Measurements from ENCODE around the gene RPS5.
A peak's percentile ranks its signal among the peaks of the same experiment; 100 is the strongest.
"Not testable (repeated sequence)": the region's sequence is repeated elsewhere in the genome, so short reads cannot be mapped to it uniquely, and the experiment has no call there.

RPS5 gene

DNA sequence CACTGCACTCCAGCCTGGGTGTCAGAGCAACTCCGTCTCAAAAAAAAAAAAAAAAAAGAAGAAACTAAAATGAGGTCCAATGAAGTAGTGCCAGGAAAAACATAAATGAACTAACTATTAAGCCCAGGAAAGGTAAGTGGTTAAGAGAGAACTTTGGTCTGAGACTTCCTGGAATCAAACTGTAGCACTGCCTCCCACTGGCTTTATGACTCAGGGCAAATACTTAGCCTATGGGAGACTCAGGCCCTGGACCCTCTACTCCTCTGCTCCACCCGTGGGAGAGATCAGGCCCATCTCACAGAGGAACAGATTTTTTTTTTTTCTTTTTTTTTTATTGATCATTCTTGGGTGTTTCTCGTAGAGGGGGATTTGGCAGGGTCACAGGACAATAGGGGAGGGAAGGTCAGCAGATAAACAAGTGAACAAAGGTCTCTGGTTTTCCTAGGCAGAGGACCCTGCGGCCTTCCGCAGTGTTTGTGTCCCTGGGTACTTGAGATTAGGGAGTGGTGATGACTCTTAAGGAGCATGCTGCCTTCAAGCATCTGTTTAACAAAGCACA is 16.9 kb downstream of the RPS5 start:
- H3K9me3 ChIP-seq (replicated peaks; ENCODE audit: low read length); H3K4me3 ChIP-seq (ENCODE audit: low read length); H3K9ac ChIP-seq (ENCODE audit: low read depth, low read length); H3K27me3 ChIP-seq (ENCODE audit: control insufficient read depth, insufficient read depth, low read length); H3K36me3 ChIP-seq (ENCODE audit: insufficient read depth, low read length); H3K4me2 ChIP-seq (ENCODE audit: low read length): not testable (repeated sequence)
- peaks cover 23% of the 10 kb centered on the region for H3K4me1 ChIP-seq (ENCODE audit: control insufficient read depth, insufficient read depth, low read length)

DNA sequence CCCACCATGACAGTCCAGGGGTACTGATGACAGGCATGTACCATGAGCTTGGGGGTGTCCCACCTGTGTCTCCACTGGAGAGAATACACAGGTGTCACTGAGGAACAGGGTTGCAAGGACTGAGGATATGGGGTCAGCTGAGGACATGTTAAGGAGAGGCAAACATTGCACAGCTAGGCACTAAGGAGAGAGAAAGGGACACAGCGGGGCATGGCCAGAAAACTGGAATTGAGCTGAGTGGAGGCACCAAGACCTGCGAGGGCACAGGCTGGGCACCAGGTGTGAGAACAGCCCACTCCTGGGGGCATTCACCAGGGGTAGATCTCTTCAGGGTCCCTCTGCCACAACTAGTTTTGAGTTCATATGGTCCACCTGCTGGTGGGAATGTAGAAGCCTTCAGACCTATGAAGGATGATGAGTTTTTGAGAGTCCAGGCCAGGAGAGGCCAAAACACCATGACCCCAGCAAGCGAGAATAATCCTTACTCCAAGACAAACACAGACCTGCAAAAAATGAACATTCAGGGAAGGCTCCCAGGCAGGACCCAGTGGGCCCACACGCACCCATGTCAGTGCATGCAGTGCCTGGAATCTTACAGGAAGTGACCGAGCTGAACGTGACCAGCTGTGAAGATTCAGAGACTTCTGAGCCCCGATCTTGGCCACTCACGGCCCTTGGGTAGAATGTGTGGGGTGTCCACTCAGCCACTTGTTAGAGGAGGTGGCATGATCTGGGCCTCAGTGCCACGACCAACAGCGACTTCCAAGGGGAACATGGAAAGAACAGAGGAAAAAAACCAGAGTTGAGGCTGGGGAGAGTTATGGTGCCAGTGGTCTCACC is 20.0 kb downstream of the RPS5 start:
- H3K9ac ChIP-seq (ENCODE audit: low read depth, low read length), result peak overlapping the region; percentile 98

DNA sequence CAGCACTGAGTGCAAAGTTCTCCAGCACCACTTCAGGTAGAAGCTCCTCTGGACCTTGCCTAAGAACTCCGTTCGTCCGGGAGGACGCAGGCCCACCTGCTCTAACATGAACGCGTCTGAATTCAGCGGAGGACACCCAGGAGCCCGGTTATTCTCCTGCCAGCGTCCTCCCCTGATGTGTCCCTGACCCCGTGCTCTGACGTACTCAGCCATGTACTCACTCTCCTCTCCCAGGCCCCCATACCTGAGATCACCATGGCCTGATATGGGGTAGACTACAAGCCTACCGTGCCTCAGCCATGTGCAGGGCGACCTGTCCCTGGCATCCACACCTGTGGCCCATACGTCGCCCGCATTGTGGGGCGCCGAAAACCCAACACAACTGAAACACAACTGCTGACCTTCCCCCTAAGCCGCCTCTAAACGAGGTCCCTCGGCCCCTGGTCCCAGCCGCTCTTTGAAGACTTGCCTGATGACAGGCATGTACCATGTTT is 20.6 kb downstream of the RPS5 start:
- H3K36me3 ChIP-seq (ENCODE audit: insufficient read depth, low read length), result peaks cover 4% of the 10 kb centered on the region
- peak overlapping the region; percentile 98 for H3K9ac ChIP-seq (ENCODE audit: low read depth, low read length)
- H3K9me3 ChIP-seq (replicated peaks; ENCODE audit: low read length), result no peaks in the 10 kb centered on the region
- H3K27me3 ChIP-seq (ENCODE audit: control insufficient read depth, insufficient read depth, low read length), result no peaks in the 10 kb centered on the region
- H3K4me3 ChIP-seq (ENCODE audit: low read length), result peak overlapping the region; percentile 100
- H3K4me2 ChIP-seq (ENCODE audit: low read length), result peak overlapping the region; percentile 97
- H3K4me1 ChIP-seq (ENCODE audit: control insufficient read depth, insufficient read depth, low read length), result peaks cover 18% of the 10 kb centered on the region

More for the DNA sequence above, 20.0 kb downstream of the RPS5 start:
- peak overlapping the region; percentile 100 for H3K4me3 ChIP-seq (ENCODE audit: low read length)
- H3K4me1 ChIP-seq (ENCODE audit: control insufficient read depth, insufficient read depth, low read length), result peaks cover 21% of the 10 kb centered on the region
- H3K27me3 ChIP-seq (ENCODE audit: control insufficient read depth, insufficient read depth, low read length), result no peaks in the 10 kb centered on the region
- peak overlapping the region; percentile 97 for H3K4me2 ChIP-seq (ENCODE audit: low read length)
- no peaks in the 10 kb centered on the region for H3K9me3 ChIP-seq (replicated peaks; ENCODE audit: low read length)
- no peaks in the 10 kb centered on the region for H3K36me3 ChIP-seq (ENCODE audit: insufficient read depth, low read length)

DNA sequence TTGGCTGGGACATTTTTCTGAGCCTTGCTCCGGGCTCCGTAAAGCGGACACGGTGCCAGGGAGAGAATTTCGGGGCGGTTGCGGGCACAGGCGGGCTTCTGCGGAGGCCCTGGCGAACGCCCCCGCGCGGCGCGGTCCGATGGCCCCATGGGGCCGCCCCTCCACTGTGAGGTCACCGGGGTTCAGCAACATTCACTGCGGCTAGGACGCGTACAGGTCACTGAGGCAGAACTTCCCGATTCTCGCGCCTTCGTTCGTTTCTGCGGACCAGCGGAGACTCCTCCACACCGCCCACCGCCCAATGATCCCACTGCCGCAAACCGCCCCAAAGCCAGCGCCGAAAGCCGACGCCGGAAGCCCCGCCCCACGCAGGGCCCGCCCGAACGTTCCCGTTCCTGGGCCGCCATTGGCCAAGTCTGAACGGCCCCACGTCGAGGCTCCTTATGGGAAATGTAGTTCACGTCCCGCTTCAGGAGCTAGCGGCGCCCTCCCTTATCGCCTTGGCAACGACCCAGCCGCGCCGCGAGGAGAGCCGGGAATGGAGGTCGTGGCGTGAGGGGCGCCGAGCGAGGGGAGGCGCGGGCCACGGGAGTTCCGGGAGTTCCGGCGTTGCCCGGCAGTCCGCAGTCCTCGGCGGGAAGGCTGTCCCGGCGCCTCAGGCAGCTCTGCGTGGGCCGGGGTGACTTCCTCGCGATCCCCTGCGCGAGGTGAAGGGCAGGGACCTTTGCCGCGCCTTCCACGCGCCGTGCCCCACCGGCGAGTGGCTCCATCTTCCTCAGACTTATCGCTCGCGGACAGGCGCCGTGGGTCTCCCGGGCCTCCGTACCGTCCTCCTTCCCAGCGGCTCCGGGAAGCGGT is 21.3 kb downstream of the RPS5 start, which contains the start of gene ZNF584:
ZNF584 (plus strand) TSS at position 498 of the 858 bp plus-strand sequence. CDS start 499 bp downstream, outside the sequence.
- peak within 1 kb of the TSS; percentile 97 for H3K4me2 ChIP-seq (ENCODE audit: low read length)
- H3K9ac ChIP-seq (ENCODE audit: low read depth, low read length), result peak within 1 kb of the TSS; percentile 98

DNA sequence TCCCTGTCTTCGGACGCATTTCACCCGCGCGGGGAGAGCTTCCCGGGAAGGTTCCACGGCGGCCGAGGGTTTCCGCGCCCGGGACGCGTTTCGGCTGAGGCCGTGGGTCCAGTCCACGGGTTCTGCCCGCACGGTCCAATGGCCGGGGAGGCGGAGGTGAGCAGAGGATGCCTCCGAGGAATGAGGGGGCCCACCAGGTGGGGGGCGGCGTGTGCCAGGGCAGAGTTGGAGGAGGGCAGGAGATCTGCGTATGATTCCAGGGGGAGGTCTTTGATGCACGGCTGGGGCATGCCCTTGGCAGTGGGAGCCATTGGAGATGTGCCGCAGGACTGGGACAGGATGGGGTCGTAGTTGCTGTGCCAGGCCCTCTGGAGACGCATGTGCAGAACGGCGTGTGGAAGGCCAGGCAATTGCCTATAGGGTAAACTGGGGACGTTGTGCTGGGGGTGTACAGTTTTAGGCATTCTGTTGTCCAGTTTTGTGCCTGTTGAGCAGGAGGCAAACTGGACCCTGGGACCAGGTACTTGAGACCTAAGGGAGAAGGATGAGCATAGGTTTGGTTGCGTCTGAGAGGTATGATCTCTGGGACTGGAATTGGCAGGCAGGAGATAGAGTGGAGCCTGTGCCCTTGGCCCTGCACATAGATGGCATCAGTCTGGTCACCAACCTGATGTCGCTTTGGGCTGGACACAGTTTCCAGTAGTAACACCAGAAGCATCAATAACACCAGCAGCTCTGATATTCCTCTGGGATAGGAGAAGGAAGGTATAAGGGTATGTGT is 22.1 kb downstream of the RPS5 start:
- peak overlapping the region; percentile 100 for H3K4me3 ChIP-seq (ENCODE audit: low read length)
- no peaks in the 10 kb centered on the region for H3K27me3 ChIP-seq (ENCODE audit: control insufficient read depth, insufficient read depth, low read length)
- peak overlapping the region; percentile 98 for H3K9ac ChIP-seq (ENCODE audit: low read depth, low read length)
- H3K36me3 ChIP-seq (ENCODE audit: insufficient read depth, low read length), result peaks cover 4% of the 10 kb centered on the region
- peak overlapping the region; percentile 97 for H3K4me2 ChIP-seq (ENCODE audit: low read length)
- H3K9me3 ChIP-seq (replicated peaks; ENCODE audit: low read length), result no peaks in the 10 kb centered on the region
- H3K4me1 ChIP-seq (ENCODE audit: control insufficient read depth, insufficient read depth, low read length), result peaks cover 18% of the 10 kb centered on the region

More for the DNA sequence above, 21.3 kb downstream of the RPS5 start, which contains the start of gene ZNF584:
- Histone ChIP-seq H3K9me3 (replicated peaks; ENCODE audit: low read length) (no peaks in the 10 kb centered on the region), H3K36me3 (ENCODE audit: insufficient read depth, low read length) (peaks cover 4% of the 10 kb centered on the region), H3K4me3 (ENCODE audit: low read length) (peak within 1 kb of the TSS; percentile 100), H3K4me1 (ENCODE audit: control insufficient read depth, insufficient read depth, low read length) (peaks cover 18% of the 10 kb centered on the region), H3K27me3 (ENCODE audit: control insufficient read depth, insufficient read depth, low read length) (no peaks in the 10 kb centered on the region)

DNA sequence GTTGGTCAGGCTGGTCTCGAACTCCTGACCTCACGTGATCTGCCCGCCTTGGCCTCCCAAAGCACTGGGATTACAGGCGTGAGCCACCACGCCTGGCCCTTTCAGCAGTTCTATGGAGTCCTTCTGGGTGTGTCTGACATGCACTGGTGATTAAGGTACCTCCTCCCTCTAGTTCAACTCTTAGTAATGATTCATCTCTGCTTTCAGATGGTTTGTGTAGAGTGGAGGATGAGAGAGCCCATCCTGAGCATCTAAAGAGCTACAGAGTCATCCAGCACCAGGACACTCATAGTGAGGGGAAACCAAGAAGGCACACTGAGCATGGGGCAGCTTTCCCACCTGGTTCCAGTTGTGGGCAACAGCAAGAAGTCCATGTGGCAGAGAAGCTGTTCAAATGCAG is 29.5 kb downstream of the RPS5 start:
- no peaks in the 10 kb centered on the region for H3K27me3 ChIP-seq (ENCODE audit: control insufficient read depth, insufficient read depth, low read length)
- no peak overlapping the region for H3K4me2 ChIP-seq (ENCODE audit: low read length)
- peaks cover 11% of the 10 kb centered on the region for H3K9me3 ChIP-seq (replicated peaks; ENCODE audit: low read length)
- no peaks in the 10 kb centered on the region for H3K4me1 ChIP-seq (ENCODE audit: control insufficient read depth, insufficient read depth, low read length)
- H3K4me3 ChIP-seq (ENCODE audit: low read length), result no peak overlapping the region
- peaks cover 45% of the 10 kb centered on the region for H3K36me3 ChIP-seq (ENCODE audit: insufficient read depth, low read length)
- H3K9ac ChIP-seq (ENCODE audit: low read depth, low read length), result no peak overlapping the region

DNA sequence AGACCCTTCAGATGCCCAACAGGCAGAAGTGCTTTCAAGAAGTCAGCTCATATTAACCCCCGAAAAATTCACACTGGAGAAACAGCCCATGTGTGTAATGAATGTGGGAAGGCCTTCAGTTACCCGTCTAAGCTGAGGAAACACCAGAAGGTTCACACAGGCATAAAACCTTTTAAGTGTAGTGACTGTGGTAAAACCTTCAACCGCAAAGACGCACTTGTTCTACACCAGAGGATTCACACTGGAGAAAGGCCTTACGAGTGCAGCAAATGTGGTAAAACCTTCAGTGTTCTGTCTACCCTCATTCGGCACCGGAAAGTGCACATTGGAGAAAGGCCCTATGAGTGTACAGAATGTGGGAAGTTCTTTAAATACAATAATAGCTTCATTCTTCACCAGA is 30.0 kb downstream of the RPS5 start:
- Histone ChIP-seq H3K9me3 (replicated peaks; ENCODE audit: low read length) (peaks cover 11% of the 10 kb centered on the region), H3K9ac (ENCODE audit: low read depth, low read length) (no peak overlapping the region), H3K36me3 (ENCODE audit: insufficient read depth, low read length) (peaks cover 45% of the 10 kb centered on the region), H3K4me1 (ENCODE audit: control insufficient read depth, insufficient read depth, low read length) (no peaks in the 10 kb centered on the region), H3K27me3 (ENCODE audit: control insufficient read depth, insufficient read depth, low read length) (no peaks in the 10 kb centered on the region), H3K4me2 (ENCODE audit: low read length) (no peak overlapping the region), H3K4me3 (ENCODE audit: low read length) (no peak overlapping the region)

DNA sequence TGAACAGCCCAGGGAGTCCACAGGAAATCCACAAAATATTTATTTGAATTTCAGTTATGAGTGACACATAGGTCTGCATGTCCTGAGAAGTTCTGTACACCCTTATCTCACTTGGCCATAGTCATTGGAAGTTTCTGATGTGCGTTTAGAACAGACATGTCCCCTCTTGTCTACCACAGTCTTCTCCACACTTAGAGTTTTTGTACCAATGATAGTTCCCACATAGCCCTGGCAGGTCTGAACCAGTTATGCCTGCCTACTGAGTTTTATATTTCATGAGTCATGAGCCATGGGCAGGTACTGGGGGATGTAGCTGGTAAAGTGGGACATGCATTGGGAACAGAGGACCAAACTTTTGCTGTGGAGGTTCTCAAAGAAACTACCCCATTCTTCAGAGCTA is 41.5 kb downstream of the RPS5 start:
- Histone ChIP-seq H3K9me3 (replicated peaks; ENCODE audit: low read length) (peaks cover 53% of the 10 kb centered on the region), H3K4me3 (ENCODE audit: low read length) (no peak overlapping the region), H3K4me1 (ENCODE audit: control insufficient read depth, insufficient read depth, low read length) (no peaks in the 10 kb centered on the region), H3K9ac (ENCODE audit: low read depth, low read length) (no peak overlapping the region), H3K36me3 (ENCODE audit: insufficient read depth, low read length) (peaks cover 37% of the 10 kb centered on the region), H3K4me2 (ENCODE audit: low read length) (no peak overlapping the region), H3K27me3 (ENCODE audit: control insufficient read depth, insufficient read depth, low read length) (no peaks in the 10 kb centered on the region)

DNA sequence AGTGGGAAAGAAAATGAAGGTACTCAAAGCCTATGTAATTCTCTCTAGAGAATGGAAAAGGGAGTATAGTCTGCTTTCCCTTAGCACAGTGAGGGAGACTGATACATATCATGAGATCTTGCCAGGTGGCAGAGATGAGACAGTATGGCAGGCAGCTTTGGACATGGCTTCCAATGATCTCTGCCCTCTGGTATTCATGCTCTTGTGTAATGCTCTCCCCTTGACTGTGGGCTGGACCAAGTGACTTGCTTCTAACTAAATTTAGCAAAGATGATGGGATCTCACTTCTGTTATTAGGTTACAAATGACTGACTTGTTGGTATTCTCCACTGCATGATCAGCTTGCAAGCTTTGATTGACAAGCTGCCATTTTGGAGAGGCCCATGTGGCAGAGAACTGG is 42.7 kb downstream of the RPS5 start:
- Histone ChIP-seq H3K36me3 (ENCODE audit: insufficient read depth, low read length) (peaks cover 49% of the 10 kb centered on the region), H3K9ac (ENCODE audit: low read depth, low read length) (no peak overlapping the region), H3K4me1 (ENCODE audit: control insufficient read depth, insufficient read depth, low read length) (no peaks in the 10 kb centered on the region), H3K9me3 (replicated peaks; ENCODE audit: low read length) (peaks cover 64% of the 10 kb centered on the region), H3K4me2 (ENCODE audit: low read length) (no peak overlapping the region), H3K4me3 (ENCODE audit: low read length) (no peak overlapping the region), H3K27me3 (ENCODE audit: control insufficient read depth, insufficient read depth, low read length) (no peaks in the 10 kb centered on the region)

DNA sequence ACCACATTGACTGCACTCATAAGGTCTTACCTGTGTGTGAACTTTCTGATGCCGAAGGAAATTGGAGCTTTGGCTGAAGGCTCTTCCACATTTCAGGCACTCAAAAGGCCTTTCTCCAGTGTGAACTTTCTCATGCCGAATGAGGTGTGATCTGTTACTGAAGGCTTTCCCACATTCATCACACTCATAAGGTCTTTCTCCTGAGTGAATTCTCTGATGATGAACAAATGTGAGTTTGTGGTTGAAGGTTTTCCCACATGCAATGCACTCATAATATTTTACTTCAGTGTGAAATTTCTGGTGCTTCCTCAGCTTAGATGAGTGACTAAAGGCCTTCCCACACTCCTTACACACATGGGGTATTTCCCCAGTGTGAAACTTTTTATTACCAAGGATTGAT is 47.1 kb downstream of the RPS5 start:
- Histone ChIP-seq H3K4me2 (ENCODE audit: low read length) (no peak overlapping the region), H3K36me3 (ENCODE audit: insufficient read depth, low read length) (peaks cover 80% of the 10 kb centered on the region), H3K27me3 (ENCODE audit: control insufficient read depth, insufficient read depth, low read length) (no peaks in the 10 kb centered on the region), H3K4me3 (ENCODE audit: low read length) (no peak overlapping the region), H3K4me1 (ENCODE audit: control insufficient read depth, insufficient read depth, low read length) (peaks cover 1% of the 10 kb centered on the region), H3K9me3 (replicated peaks; ENCODE audit: low read length) (peaks cover 63% of the 10 kb centered on the region), H3K9ac (ENCODE audit: low read depth, low read length) (no peak overlapping the region)
